ENCODE measurements around the gene STXBP1.

Gene STXBP1

GRCh38 chr9:127585161-127585819 is 26.8 kb upstream of the STXBP1 start:
- no peaks in the 10 kb centered on the region; the same call in 1 of the 2 replicates for H3K9me3 ChIP-seq (ENCODE audit: low read depth, low read length)
- H3K27ac ChIP-seq: no peak overlapping the region
- no peak overlapping the region for H3K4me3 ChIP-seq
- H3K36me3 ChIP-seq (ENCODE audit: insufficient read depth, low read length): no peaks in the 10 kb centered on the region
- no peak for DNase-seq (ENCODE audit: low read depth, low spot score)
- no peak overlapping the region for H3K9ac ChIP-seq (ENCODE audit: insufficient read length)
- TF ChIP-seq POLR2AphosphoS5 (IDR thresholded peaks at IDR 0.05; ENCODE audit: borderline replicate concordance, low read depth, low read length) (no peak), EZH2 (IDR thresholded peaks at IDR 0.05) (no peak), FOXP2 (optimal IDR thresholded peaks at IDR 0.05; ENCODE audit: control extremely low read depth, extremely low read length, insufficient read depth) (no peak)

- Histone ChIP-seq H3K9me3 (ENCODE audit: low read depth, low read length) (no peaks in the 10 kb centered on the region; the same call in 1 of the 2 replicates), H3K36me3 (ENCODE audit: insufficient read depth, low read length) (no peaks in the 10 kb centered on the region), H3K27ac (no peak overlapping the region), H3K4me3 (no peak overlapping the region), H3K9ac (ENCODE audit: insufficient read length) (no peak overlapping the region)
- TF ChIP-seq EZH2 (IDR thresholded peaks at IDR 0.05) (no peak), FOXP2 (optimal IDR thresholded peaks at IDR 0.05; ENCODE audit: control extremely low read depth, extremely low read length, insufficient read depth) (no peak), POLR2AphosphoS5 (IDR thresholded peaks at IDR 0.05; ENCODE audit: borderline replicate concordance, low read depth, low read length) (no peak)
- DNase-seq (ENCODE audit: low read depth, low spot score): no peak
These were observed 26.0 kb upstream of the STXBP1 start for GRCh38 chr9:127586096-127586495.

GRCh38 chr9:127586537-127586936 is 25.5 kb upstream of the STXBP1 start:
- Histone ChIP-seq H3K9me3 (ENCODE audit: low read depth, low read length) (no peaks in the 10 kb centered on the region; the same call in 1 of the 2 replicates), H3K36me3 (ENCODE audit: insufficient read depth, low read length) (no peaks in the 10 kb centered on the region), H3K27ac (no peak overlapping the region), H3K9ac (ENCODE audit: insufficient read length) (no peak overlapping the region), H3K4me3 (no peak overlapping the region)
- TF ChIP-seq POLR2AphosphoS5 (IDR thresholded peaks at IDR 0.05; ENCODE audit: borderline replicate concordance, low read depth, low read length) (no peak), FOXP2 (optimal IDR thresholded peaks at IDR 0.05; ENCODE audit: control extremely low read depth, extremely low read length, insufficient read depth) (no peak), EZH2 (IDR thresholded peaks at IDR 0.05) (no peak)
- DNase-seq (ENCODE audit: low read depth, low spot score): no peak

GRCh38 chr9:127587966-127588365 is 24.1 kb upstream of the STXBP1 start:
- TF ChIP-seq EZH2 (IDR thresholded peaks at IDR 0.05) (no peak), POLR2AphosphoS5 (IDR thresholded peaks at IDR 0.05; ENCODE audit: borderline replicate concordance, low read depth, low read length) (no peak)
- no peak overlapping the region for H3K9ac ChIP-seq (ENCODE audit: insufficient read length)
- no peak for DNase-seq (ENCODE audit: low read depth, low spot score)
- H3K36me3 ChIP-seq (ENCODE audit: insufficient read depth, low read length): no peaks in the 10 kb centered on the region
- no peak overlapping the region for H3K27ac ChIP-seq
- no peaks in the 10 kb centered on the region; the same call in 1 of the 2 replicates for H3K9me3 ChIP-seq (ENCODE audit: low read depth, low read length)
- H3K4me3 ChIP-seq: no peak overlapping the region

GRCh38 chr9:127588740-127589506 is 23.2 kb upstream of the STXBP1 start:
- Histone ChIP-seq H3K4me3 (no peak overlapping the region), H3K27ac (no peak overlapping the region)
- DNase-seq (ENCODE audit: low read depth, low spot score): no peak

GRCh38 chr9:127589955-127590370 is 22.1 kb upstream of the STXBP1 start:
- H3K9ac ChIP-seq (ENCODE audit: insufficient read length): no peak overlapping the region
- H3K36me3 ChIP-seq (ENCODE audit: insufficient read depth, low read length): no peaks in the 10 kb centered on the region
- TF ChIP-seq FOXP2 (optimal IDR thresholded peaks at IDR 0.05; ENCODE audit: control extremely low read depth, extremely low read length, insufficient read depth) (no peak), POLR2AphosphoS5 (IDR thresholded peaks at IDR 0.05; ENCODE audit: borderline replicate concordance, low read depth, low read length) (no peak), EZH2 (IDR thresholded peaks at IDR 0.05) (no peak)
- H3K4me3 ChIP-seq: no peak overlapping the region
- no peaks in the 10 kb centered on the region for H3K9me3 ChIP-seq (ENCODE audit: low read depth, low read length)
- DNase-seq (ENCODE audit: low read depth, low spot score): no peak
- H3K27ac ChIP-seq: no peak overlapping the region

More at GRCh38 chr9:127588740-127589506, 23.2 kb upstream of the STXBP1 start:
- no peaks in the 10 kb centered on the region for H3K36me3 ChIP-seq (ENCODE audit: insufficient read depth, low read length)
- no peak for TF ChIP-seq FOXP2 (optimal IDR thresholded peaks at IDR 0.05; ENCODE audit: control extremely low read depth, extremely low read length, insufficient read depth)
- TF ChIP-seq POLR2AphosphoS5 (IDR thresholded peaks at IDR 0.05; ENCODE audit: borderline replicate concordance, low read depth, low read length): no peak
- TF ChIP-seq EZH2 (IDR thresholded peaks at IDR 0.05): no peak
- H3K9ac ChIP-seq (ENCODE audit: insufficient read length): no peak overlapping the region
- no peaks in the 10 kb centered on the region for H3K9me3 ChIP-seq (ENCODE audit: low read depth, low read length)

GRCh38 chr9:127595611-127596010 is 16.5 kb upstream of the STXBP1 start:
- Histone ChIP-seq H3K9ac (ENCODE audit: insufficient read length) (no peak overlapping the region), H3K9me3 (ENCODE audit: low read depth, low read length) (no peaks in the 10 kb centered on the region), H3K27ac (no peak overlapping the region), H3K4me3 (no peak overlapping the region), H3K36me3 (ENCODE audit: insufficient read depth, low read length) (no peaks in the 10 kb centered on the region)
- TF ChIP-seq POLR2AphosphoS5 (IDR thresholded peaks at IDR 0.05; ENCODE audit: borderline replicate concordance, low read depth, low read length) (no peak), EZH2 (IDR thresholded peaks at IDR 0.05) (no peak), FOXP2 (optimal IDR thresholded peaks at IDR 0.05; ENCODE audit: control extremely low read depth, extremely low read length, insufficient read depth) (no peak)
- DNase-seq (ENCODE audit: low read depth, low spot score): no peak

- Histone ChIP-seq H3K9ac (ENCODE audit: insufficient read length) (no peak overlapping the region), H3K4me3 (peak overlapping the region; percentile 45), H3K36me3 (ENCODE audit: insufficient read depth, low read length) (no peaks in the 10 kb centered on the region), H3K9me3 (ENCODE audit: low read depth, low read length) (no peaks in the 10 kb centered on the region), H3K27ac (no peak overlapping the region)
- no peak for DNase-seq (ENCODE audit: low read depth, low spot score)
- TF ChIP-seq POLR2AphosphoS5 (IDR thresholded peaks at IDR 0.05; ENCODE audit: borderline replicate concordance, low read depth, low read length) (no peak), FOXP2 (optimal IDR thresholded peaks at IDR 0.05; ENCODE audit: control extremely low read depth, extremely low read length, insufficient read depth) (no peak), EZH2 (IDR thresholded peaks at IDR 0.05) (no peak)
These were observed 13.1 kb upstream of the STXBP1 start for GRCh38 chr9:127598839-127599549.
